Measurements from ENCODE around the gene TUBB. TPM values are rescaled to one million over a fixed set of nuclear protein-coding genes. Genes with fewer than 3 reads are reported as not detected.
"Not testable (repeated sequence)": the region's sequence is repeated elsewhere in the genome, so short reads cannot be mapped to it uniquely, and the experiment has no call there.

The TUBB gene
- total and polyA plus RNA-seq, 9 donors, result 242 to 772 (median 630) TPM

GRCh38 chr6:30716879-30717128 lies 3.3 kb upstream of the TUBB start:
- TF ChIP-seq, protein P1, sequence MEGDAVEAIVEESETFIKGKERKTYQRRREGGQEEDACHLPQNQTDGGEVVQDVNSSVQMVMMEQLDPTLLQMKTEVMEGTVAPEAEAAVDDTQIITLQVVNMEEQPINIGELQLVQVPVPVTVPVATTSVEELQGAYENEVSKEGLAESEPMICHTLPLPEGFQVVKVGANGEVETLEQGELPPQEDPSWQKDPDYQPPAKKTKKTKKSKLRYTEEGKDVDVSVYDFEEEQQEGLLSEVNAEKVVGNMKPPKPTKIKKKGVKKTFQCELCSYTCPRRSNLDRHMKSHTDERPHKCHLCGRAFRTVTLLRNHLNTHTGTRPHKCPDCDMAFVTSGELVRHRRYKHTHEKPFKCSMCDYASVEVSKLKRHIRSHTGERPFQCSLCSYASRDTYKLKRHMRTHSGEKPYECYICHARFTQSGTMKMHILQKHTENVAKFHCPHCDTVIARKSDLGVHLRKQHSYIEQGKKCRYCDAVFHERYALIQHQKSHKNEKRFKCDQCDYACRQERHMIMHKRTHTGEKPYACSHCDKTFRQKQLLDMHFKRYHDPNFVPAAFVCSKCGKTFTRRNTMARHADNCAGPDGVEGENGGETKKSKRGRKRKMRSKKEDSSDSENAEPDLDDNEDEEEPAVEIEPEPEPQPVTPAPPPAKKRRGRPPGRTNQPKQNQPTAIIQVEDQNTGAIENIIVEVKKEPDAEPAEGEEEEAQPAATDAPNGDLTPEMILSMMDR (IDR thresholded peaks at IDR 0.05), result no peak
- no peak for TF ChIP-seq EP300 (IDR thresholded peaks at IDR 0.05)
- TF ChIP-seq POLR2A (IDR thresholded peaks at IDR 0.05), result no peak
- 2 to 3% (median 3%) methylated on average over 8 of the region's 8 CpGs for WGBS, 3 donors
- intact Hi-C loops (cut with DNase I), result no loop called here
- Histone ChIP-seq H3K27ac (peak overlapping the region; percentile 98), H3K4me1 (ENCODE audit: insufficient read depth) (peaks cover 2% of the 10 kb centered on the region), H3K9me3 (no peaks in the 10 kb centered on the region), H3K36me3 (no peaks in the 10 kb centered on the region), H3K27me3 (no peaks in the 10 kb centered on the region), H3K4me3 (peak overlapping the region; percentile 49)
- DNase-seq, result no peak

GRCh38 chr6:30717129-30717844 lies 2.9 kb upstream of the TUBB start, which contains the start of gene MDC1:
MDC1 (minus strand) TSS chr6:30717281; CDS start chr6:30715175, 2,106 bp downstream.
- TF ChIP-seq, protein P1 (IDR thresholded peaks at IDR 0.05), result peak; percentile 18 to 56 (median 49)
- peak; percentile 78 for TF ChIP-seq EP300 (IDR thresholded peaks at IDR 0.05)
- TF ChIP-seq POLR2A (IDR thresholded peaks at IDR 0.05), result peak; percentile 57
- 0 to 1% (median 1%) methylated on average over 45 to 48 of the region's 48 CpGs for WGBS, 3 donors
- Histone ChIP-seq H3K27me3 (no peaks in the 10 kb centered on the region), H3K9me3 (no peaks in the 10 kb centered on the region), H3K27ac (peak within 1 kb of the TSS; percentile 98), H3K36me3 (no peaks in the 10 kb centered on the region), H3K4me1 (ENCODE audit: insufficient read depth) (peaks cover 2% of the 10 kb centered on the region), H3K4me3 (peak within 1 kb of the TSS; percentile 49)
- intact Hi-C loops (cut with DNase I), result no loop called here
- peak; percentile 99 to 100 (median 99) for DNase-seq

GRCh38 chr6:30717845-30718720 lies 2.1 kb upstream of the TUBB start:
- intact Hi-C loops (cut with DNase I); H3K36me3 ChIP-seq; H3K4me1 ChIP-seq (ENCODE audit: insufficient read depth); H3K27me3 ChIP-seq; H3K9me3 ChIP-seq: not testable (repeated sequence)
- Histone ChIP-seq H3K27ac (peak overlapping the region; percentile 23 to 98), H3K4me3 (peak overlapping the region; percentile 47)
- peak in 1 of 5 donors; percentile 51 for DNase-seq
- 74 to 78% (median 77%) methylated on average over 37 of the region's 37 CpGs for WGBS, 3 donors

DNA sequence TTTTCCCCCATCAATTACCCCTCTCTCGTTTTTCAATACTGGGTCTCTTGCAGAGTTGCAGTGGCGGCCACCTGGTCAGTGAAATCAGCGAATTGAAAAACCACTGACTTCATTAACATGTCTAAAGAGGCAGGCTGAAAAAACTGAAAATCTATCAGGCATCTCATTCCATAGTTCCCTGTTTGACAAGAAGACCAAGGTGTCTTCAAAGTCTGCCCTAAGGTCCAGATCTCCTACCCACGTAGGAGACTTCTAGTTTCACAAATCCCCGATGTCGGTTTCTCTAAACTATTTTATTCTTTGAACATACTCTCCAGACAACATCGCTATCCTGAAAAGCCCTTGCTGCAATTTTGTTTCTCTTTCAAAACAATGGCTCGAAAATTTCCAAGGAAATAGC lies 796 bp upstream of the TUBB start:
- no peaks in the 10 kb centered on the region for H3K9me3 ChIP-seq
- 17 to 18% (median 17%) methylated on average over 8 of the region's 8 CpGs for WGBS, 3 donors
- no peaks in the 10 kb centered on the region for H3K36me3 ChIP-seq
- peak overlapping the region; percentile 66 to 73 for H3K27ac ChIP-seq
- peaks cover 2% of the 10 kb centered on the region for H3K4me1 ChIP-seq (ENCODE audit: insufficient read depth)
- intact Hi-C loops (cut with DNase I), result no loop called here
- no peak for TF ChIP-seq EP300 (IDR thresholded peaks at IDR 0.05)
- TF ChIP-seq, protein P1 (IDR thresholded peaks at IDR 0.05), result no peak
- no peak for TF ChIP-seq POLR2A (IDR thresholded peaks at IDR 0.05)
- DNase-seq, result no peak
- peak overlapping the region; percentile 39 for H3K4me3 ChIP-seq
- H3K27me3 ChIP-seq, result no peaks in the 10 kb centered on the region
